Upper lobe of left lung (tissue), 6 donors: ENCODE measurements around the gene SIRPA. TPM values are rescaled to one million over a fixed set of nuclear protein-coding genes. Genes with fewer than 3 reads are reported as not detected.

Source experiments
- ATAC-seq, 2 donors: fragments of 200-7000 bp; cut with Tn5 transposase; one replicate each; pipeline ENCODE4 v1.9.1; 2022; ENCODE audit warnings: mild to moderate bottlenecking in 2 of 2, moderate library complexity in 2 of 2; ENCODE audit not compliant: low FRiP score in 2 of 2
- DNase-seq, 2 donors: peaks; one replicate each; pipeline ENCODE4 v3.0.0-alpha.2; 2019 to 2020
- H3K27ac ChIP-seq, 4 donors: fragments of 200-600 bp; sonication (generic); one replicate each; pipeline ENCODE4 v1.5.1; 2016 to 2019
- H3K27me3 ChIP-seq, 4 donors: fragments of 200-600 bp; sonication (generic); one replicate each; pipeline ENCODE4 v1.5.1; 2017 to 2019
- H3K36me3 ChIP-seq, 4 donors: fragments of 200-600 bp; sonication (generic); one replicate each; pipeline ENCODE4 v1.5.1; 2016 to 2019
- H3K4me1 ChIP-seq, 4 donors: fragments of 200-600 bp; sonication (generic); one replicate each; pipeline ENCODE4 v1.5.1; 2018 to 2019
- H3K4me3 ChIP-seq, 4 donors: fragments of 200-600 bp; sonication (generic); one replicate each; pipeline ENCODE4 v1.5.1; 2017 to 2019; ENCODE audit warnings: mild to moderate bottlenecking in 2 of 4, moderate library complexity in 1 of 4
- H3K9me3 ChIP-seq, 4 donors: fragments of 200-600 bp; sonication (generic); one replicate each; pipeline ENCODE4 v1.5.1; 2018 to 2019
- EP300 ChIP-seq, 4 donors: sonication (generic); formaldehyde crosslinking; IDR thresholded peaks; one replicate each; pipeline ENCODE4 v1.5.1; 2017; ENCODE audit warnings: antibody characterized with exemption in 4 of 4, control low read depth in 2 of 4
- POLR2A ChIP-seq, 4 donors: fragments of 450-650 bp; IDR thresholded peaks; one replicate each; pipeline ENCODE4 v1.5.1; 2016 to 2017; ENCODE audit warnings: antibody characterized with exemption in 4 of 4, mild to moderate bottlenecking in 2 of 4
- POLR2AphosphoS5 ChIP-seq, 2 donors: sonication (generic); formaldehyde crosslinking; IDR thresholded peaks; one replicate each; pipeline ENCODE4 v1.5.1; 2017; ENCODE audit warnings: antibody characterized with exemption in 2 of 2
- WGBS, 2 donors: methylation state at CpG; one replicate each; pipeline ENCODE4 v1.1.5; 2017 to 2018; 5-methylcytosine and 5-hydroxymethylcytosine counted together
- total RNA-seq, 6 donors: library from RNA; depleted of rRNA in 4 of 6; stranded (reverse); fragments of >200 nt in 4 of 6; gene quantifications; one replicate each; pipeline versions ENCODE4 v1.1.0 to v1.2.1, GENCODE V29; 2016 to 2021
- TF ChIP-seq, protein P1 (sequence below), 6 experiments: fragments of 450-650 bp in 4 of 6; fragments of 200-600 bp in 2 of 6; sonication (generic) in 2 of 6; IDR thresholded peaks; one replicate each; pipeline ENCODE4 v1.5.1; 2016 to 2019; ENCODE audit warnings: antibody characterized with exemption in 6 of 6
- donor health status: DM: no; HTN: no; CAD: no; lungs with moderate emphysema.
- donor health status: DM: no; HTN: yes; CAD: no; lungs with severe emphysema.

The SIRPA gene
- total RNA-seq, 6 donors from 2014 or later, result 36.3 to 119 (median 60.4) TPM

DNA sequence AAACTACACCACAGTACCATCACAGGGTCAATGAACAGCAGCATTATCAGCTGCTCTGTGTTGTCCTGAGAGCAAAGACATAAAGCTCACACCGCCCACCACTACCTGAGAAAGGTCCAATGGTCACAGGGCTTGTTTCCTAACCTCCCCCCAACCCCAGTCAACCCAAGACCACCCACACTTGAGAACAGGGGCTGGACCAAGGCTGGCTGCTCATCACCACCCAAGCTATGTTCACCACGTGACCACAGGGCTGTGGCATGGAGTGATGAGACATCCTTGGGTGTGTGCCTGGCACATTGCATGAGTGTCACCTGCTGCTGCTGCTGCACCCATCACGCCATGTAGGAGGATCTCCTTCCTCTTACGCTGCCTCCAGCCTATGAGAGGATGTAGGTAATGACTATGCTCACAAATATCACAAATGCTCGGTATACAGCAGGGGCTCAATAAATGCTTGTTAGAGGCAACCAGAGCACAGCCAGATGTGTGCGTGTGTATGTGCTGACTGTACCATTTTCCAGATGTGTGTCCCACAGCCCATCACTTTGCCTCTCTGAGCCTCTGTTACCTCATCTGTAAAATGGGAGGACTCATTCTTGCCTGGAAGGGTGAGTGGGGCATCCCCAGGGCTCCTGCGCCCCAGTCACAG, 23.3 kb upstream of the SIRPA start:
- WGBS, 2 donors, result 74 to 91% methylated on average over 5 to 7 of the region's 7 CpGs
- H3K36me3 ChIP-seq, result no peaks in the 10 kb centered on the region
- H3K4me3 ChIP-seq, result no peak overlapping the region
- H3K9me3 ChIP-seq, result no peaks in the 10 kb centered on the region
- H3K27me3 ChIP-seq, result no peaks in the 10 kb centered on the region
- TF ChIP-seq, protein P1, sequence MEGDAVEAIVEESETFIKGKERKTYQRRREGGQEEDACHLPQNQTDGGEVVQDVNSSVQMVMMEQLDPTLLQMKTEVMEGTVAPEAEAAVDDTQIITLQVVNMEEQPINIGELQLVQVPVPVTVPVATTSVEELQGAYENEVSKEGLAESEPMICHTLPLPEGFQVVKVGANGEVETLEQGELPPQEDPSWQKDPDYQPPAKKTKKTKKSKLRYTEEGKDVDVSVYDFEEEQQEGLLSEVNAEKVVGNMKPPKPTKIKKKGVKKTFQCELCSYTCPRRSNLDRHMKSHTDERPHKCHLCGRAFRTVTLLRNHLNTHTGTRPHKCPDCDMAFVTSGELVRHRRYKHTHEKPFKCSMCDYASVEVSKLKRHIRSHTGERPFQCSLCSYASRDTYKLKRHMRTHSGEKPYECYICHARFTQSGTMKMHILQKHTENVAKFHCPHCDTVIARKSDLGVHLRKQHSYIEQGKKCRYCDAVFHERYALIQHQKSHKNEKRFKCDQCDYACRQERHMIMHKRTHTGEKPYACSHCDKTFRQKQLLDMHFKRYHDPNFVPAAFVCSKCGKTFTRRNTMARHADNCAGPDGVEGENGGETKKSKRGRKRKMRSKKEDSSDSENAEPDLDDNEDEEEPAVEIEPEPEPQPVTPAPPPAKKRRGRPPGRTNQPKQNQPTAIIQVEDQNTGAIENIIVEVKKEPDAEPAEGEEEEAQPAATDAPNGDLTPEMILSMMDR (IDR thresholded peaks at IDR 0.05), result no peak
- TF ChIP-seq POLR2A (IDR thresholded peaks at IDR 0.05) (no peak), EP300 (IDR thresholded peaks at IDR 0.05) (no peak), POLR2AphosphoS5 (IDR thresholded peaks at IDR 0.05) (no peak)
- no peak overlapping the region for H3K27ac ChIP-seq
- ATAC-seq, result no peak
- peaks cover 0 to 9% (median 0%) of the 10 kb centered on the region in 4 donors for H3K4me1 ChIP-seq
- DNase-seq, result no peak

DNA sequence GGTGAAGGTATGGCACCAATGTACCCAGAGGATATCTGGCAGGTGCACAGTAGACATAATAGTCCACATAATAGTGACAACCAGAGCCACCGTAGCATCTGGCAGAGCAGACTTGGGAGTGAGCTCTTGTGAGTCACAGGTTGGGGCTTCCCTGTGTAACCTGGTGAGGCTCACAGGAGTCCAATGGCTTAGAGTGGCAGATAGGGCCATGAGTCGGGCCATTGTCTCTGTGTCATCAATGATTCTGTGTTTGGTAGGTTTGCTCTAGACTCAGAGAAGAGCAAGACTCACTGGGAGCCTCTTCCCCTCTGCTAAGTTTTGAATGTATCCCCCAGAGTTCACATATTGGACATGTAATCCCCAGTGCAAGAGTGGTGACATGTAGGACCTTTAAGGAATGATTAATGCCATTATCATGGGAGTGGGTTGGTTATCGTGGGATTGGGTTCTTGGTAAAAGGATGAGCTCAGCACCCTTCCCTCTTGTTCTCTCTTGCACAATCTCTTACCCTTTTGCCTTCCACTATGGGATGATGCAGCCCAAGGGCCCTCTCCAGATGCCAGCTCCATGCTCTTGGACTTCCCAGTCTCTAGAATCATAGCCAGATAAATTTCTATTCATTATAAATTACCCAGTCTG, 22.6 kb upstream of the SIRPA start:
- no peaks in the 10 kb centered on the region for H3K27me3 ChIP-seq
- WGBS, 2 donors, result 66 to 87% methylated on average over 3 of the region's 3 CpGs
- TF ChIP-seq, protein P1 (IDR thresholded peaks at IDR 0.05), result no peak
- TF ChIP-seq POLR2A (IDR thresholded peaks at IDR 0.05), result no peak
- TF ChIP-seq EP300 (IDR thresholded peaks at IDR 0.05), result no peak
- no peak for TF ChIP-seq POLR2AphosphoS5 (IDR thresholded peaks at IDR 0.05)
- H3K27ac ChIP-seq, result no peak overlapping the region
- no peak for DNase-seq
- no peak overlapping the region for H3K4me3 ChIP-seq
- H3K9me3 ChIP-seq, result no peaks in the 10 kb centered on the region
- H3K4me1 ChIP-seq, result peaks cover 0 to 9% (median 0%) of the 10 kb centered on the region in 4 donors
- ATAC-seq, result no peak
- no peaks in the 10 kb centered on the region for H3K36me3 ChIP-seq

DNA sequence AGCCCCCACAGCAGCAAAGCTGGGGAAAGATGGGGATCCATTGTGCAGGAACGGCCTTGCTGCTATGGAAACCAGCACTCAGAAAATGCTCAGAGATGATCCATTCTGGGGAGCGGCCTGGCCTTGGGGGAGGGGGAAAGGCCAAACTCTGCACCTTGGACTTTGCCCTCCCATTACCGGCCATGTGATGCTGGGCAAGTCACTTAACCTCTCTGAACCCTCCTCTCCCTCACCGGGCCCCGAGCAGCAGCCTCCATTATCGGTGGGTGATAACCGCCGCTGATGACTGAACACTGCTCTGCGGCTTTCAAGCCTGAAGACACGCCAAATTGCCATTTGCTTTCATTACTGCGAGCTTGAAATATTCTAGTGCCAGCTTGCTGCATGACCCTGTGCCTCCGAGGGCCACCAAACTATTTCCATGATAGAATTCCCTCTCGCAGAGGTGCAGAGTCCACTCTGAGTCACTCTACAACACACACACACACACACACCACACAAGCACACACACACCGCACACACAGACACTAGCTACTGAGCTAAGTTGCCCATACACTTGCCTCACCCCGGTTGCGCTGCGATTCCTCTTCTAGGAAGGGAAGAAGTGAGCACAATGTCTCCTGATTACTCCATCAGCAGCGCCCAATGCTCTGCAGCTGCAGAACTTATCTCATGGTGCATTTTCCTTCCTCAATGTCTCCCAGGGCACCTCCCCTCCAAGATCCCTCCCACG, 20.6 kb upstream of the SIRPA start:
- 58 to 64% methylated on average over 18 to 19 of the region's 19 CpGs for WGBS, 2 donors
- peaks cover 0 to 9% (median 0%) of the 10 kb centered on the region in 4 donors for H3K4me1 ChIP-seq
- H3K9me3 ChIP-seq, result no peaks in the 10 kb centered on the region
- H3K4me3 ChIP-seq, result no peak overlapping the region
- ATAC-seq (peak in 1 of 2 donors; percentile 59), DNase-seq (peak in 1 of 2 donors; percentile 67)
- H3K27ac ChIP-seq, result peak overlapping the region in 2 of 4 donors; percentile 9 to 10
- TF ChIP-seq EP300 (IDR thresholded peaks at IDR 0.05) (no peak), POLR2A (IDR thresholded peaks at IDR 0.05) (no peak), POLR2AphosphoS5 (IDR thresholded peaks at IDR 0.05) (peak in 1 of 2 donors; percentile 24)
- TF ChIP-seq, protein P1 (IDR thresholded peaks at IDR 0.05), result no peak
- H3K36me3 ChIP-seq, result no peaks in the 10 kb centered on the region
- no peaks in the 10 kb centered on the region for H3K27me3 ChIP-seq

DNA sequence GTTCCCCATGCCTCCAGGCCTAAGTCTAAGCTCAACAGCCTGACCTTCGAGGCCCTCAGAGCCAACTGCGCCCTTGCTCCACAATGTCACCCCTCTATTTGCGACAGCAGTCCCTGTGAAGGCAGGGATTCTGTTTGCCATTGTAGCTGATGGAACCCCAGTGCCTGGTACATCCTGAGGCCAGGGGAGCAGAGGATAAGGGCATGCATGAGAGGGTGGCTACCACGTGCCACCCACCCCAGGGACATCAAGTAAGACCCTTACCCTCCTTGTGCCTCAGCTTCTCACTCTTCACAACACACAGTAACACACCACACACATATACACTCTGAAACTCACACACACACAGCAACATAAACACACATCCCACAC, 20.0 kb upstream of the SIRPA start:
- Histone ChIP-seq H3K27ac (peak overlapping the region in 1 of 4 donors; percentile 10), H3K27me3 (no peaks in the 10 kb centered on the region), H3K4me3 (no peak overlapping the region), H3K4me1 (peaks cover 0 to 9% (median 0%) of the 10 kb centered on the region in 4 donors), H3K9me3 (no peaks in the 10 kb centered on the region), H3K36me3 (no peaks in the 10 kb centered on the region)
- TF ChIP-seq, protein P1 (IDR thresholded peaks at IDR 0.05), result no peak
- TF ChIP-seq POLR2A (IDR thresholded peaks at IDR 0.05), result no peak
- no peak for TF ChIP-seq POLR2AphosphoS5 (IDR thresholded peaks at IDR 0.05)
- TF ChIP-seq EP300 (IDR thresholded peaks at IDR 0.05), result no peak
- 70 to 75% methylated on average over 4 of the region's 4 CpGs for WGBS, 2 donors
- ATAC-seq (no peak), DNase-seq (no peak)
